Measurements from ENCODE around the gene SHH. TPM values are rescaled to one million over a fixed set of nuclear protein-coding genes. Genes with fewer than 3 reads are reported as not detected.

The SHH gene
- total RNA-seq, 4 donors from 2014 or later, result not detected

GRCh38 chr7:155824227-155824886 is 12.1 kb upstream of the SHH start:
- WGBS, 2 donors, result 74 to 81% methylated on average over 15 to 17 of the region's 17 CpGs
- Histone ChIP-seq H3K4me3 (no peak overlapping the region), H3K9me3 (no peaks in the 10 kb centered on the region), H3K27me3 (peaks cover 0 to 68% (median 0%) of the 10 kb centered on the region in 4 donors), H3K4me1 (no peaks in the 10 kb centered on the region), H3K27ac (no peak overlapping the region), H3K36me3 (no peaks in the 10 kb centered on the region)
- TF ChIP-seq CTCF (IDR thresholded peaks at IDR 0.05) (no peak), POLR2A (IDR thresholded peaks at IDR 0.05) (no peak)
- intact Hi-C loops (cut with DNase I), result no loop called here
- DNase-seq, result no peak

DNA sequence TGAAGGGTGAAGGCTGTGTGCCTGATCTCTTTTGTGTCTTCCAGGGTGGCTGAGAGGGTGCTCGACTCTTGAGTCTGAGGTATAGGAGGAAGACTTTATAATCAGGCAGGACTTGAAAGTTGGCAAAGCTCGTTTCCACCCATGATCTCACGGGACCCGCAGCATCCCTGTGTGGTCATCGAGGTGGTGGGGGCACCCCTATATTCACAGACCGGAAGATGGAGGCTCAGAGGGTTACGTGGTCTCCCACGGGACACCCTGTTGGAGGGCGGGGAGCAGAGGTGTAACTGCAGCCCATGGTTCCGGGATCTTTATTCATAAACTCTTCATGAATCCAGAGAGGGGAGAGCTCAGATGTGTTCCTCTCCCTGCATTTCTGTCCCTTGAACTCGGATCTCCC is 9.6 kb upstream of the SHH start:
- intact Hi-C loops (cut with DNase I), result no loop called here
- Histone ChIP-seq H3K27me3 (peaks cover 0 to 84% (median 0%) of the 10 kb centered on the region in 4 donors), H3K9me3 (peaks cover 0 to 8% (median 7%) of the 10 kb centered on the region in 3 donors), H3K36me3 (no peaks in the 10 kb centered on the region), H3K4me3 (no peak overlapping the region), H3K27ac (no peak overlapping the region), H3K4me1 (no peaks in the 10 kb centered on the region)
- WGBS, 2 donors, result 78% methylated on average over 3 to 6 of the region's 11 CpGs
- no peak for TF ChIP-seq CTCF (IDR thresholded peaks at IDR 0.05)
- TF ChIP-seq POLR2A (IDR thresholded peaks at IDR 0.05), result no peak
- no peak for DNase-seq

DNA sequence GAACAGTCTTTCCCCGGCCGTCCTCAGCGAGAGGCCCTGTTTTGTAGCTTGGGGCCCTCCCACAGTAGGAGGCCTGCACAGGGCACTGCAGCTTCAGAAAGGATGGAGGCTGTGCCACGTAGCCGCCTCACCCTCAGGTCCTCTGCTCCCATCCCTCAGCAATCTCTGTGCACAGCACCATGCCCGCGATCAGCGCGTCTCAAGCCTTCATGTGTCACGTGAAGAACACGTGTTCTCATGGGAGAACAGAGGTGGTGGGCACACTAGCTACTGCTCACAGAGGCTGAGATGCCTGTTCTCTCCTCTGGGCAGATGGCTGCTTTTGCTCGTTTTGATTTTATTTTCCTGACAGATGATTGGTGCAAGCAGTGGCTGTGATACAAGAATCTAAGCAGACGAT is 8.5 kb upstream of the SHH start:
- no peak for DNase-seq
- Histone ChIP-seq H3K4me1 (no peaks in the 10 kb centered on the region), H3K36me3 (no peaks in the 10 kb centered on the region), H3K27ac (no peak overlapping the region), H3K4me3 (no peak overlapping the region), H3K27me3 (peaks cover 0 to 94% (median 1%) of the 10 kb centered on the region in 4 donors), H3K9me3 (peaks cover 0 to 8% (median 7%) of the 10 kb centered on the region in 3 donors)
- WGBS, 2 donors, result 77 to 86% methylated on average over 8 to 11 of the region's 13 CpGs
- intact Hi-C loops (cut with DNase I), result no loop called here
- TF ChIP-seq CTCF (IDR thresholded peaks at IDR 0.05), result no peak
- TF ChIP-seq POLR2A (IDR thresholded peaks at IDR 0.05), result no peak

- 80% methylated on average over 1 to 3 of the region's 18 CpGs for WGBS, 2 donors
- Histone ChIP-seq H3K27me3 (peaks cover 0 to 94% (median 3%) of the 10 kb centered on the region in 4 donors), H3K9me3 (peaks cover 0 to 8% (median 7%) of the 10 kb centered on the region in 3 donors), H3K36me3 (no peaks in the 10 kb centered on the region), H3K4me1 (no peaks in the 10 kb centered on the region), H3K4me3 (no peak overlapping the region), H3K27ac (no peak overlapping the region)
- no peak for DNase-seq
- TF ChIP-seq POLR2A (IDR thresholded peaks at IDR 0.05), result no peak
- no peak for TF ChIP-seq CTCF (IDR thresholded peaks at IDR 0.05)
- intact Hi-C loops (cut with DNase I), result no loop called here
Measured at GRCh38 chr7:155820246-155820645, 8.0 kb upstream of the SHH start.

- H3K27me3 ChIP-seq, result peaks cover 0 to 95% (median 5%) of the 10 kb centered on the region in 4 donors
- H3K4me3 ChIP-seq, result no peak overlapping the region
- intact Hi-C loops (cut with DNase I), result no loop called here
- H3K4me1 ChIP-seq, result no peaks in the 10 kb centered on the region
- peaks cover 0 to 8% (median 7%) of the 10 kb centered on the region in 3 donors for H3K9me3 ChIP-seq
- no peak overlapping the region for H3K27ac ChIP-seq
- TF ChIP-seq CTCF (IDR thresholded peaks at IDR 0.05) (no peak), POLR2A (IDR thresholded peaks at IDR 0.05) (no peak)
- DNase-seq, result no peak
- 60 to 77% methylated on average over 1 to 5 of the region's 12 CpGs for WGBS, 2 donors
- no peaks in the 10 kb centered on the region for H3K36me3 ChIP-seq
Measured at GRCh38 chr7:155819186-155819585, 6.9 kb upstream of the SHH start.
